GM23338 (cell line): ENCODE results near the gene RPS14. TPM values are rescaled to one million over a fixed set of nuclear protein-coding genes. Genes with fewer than 3 reads are reported as not detected.
A peak's percentile ranks its signal among the peaks of the same experiment; 100 is the strongest.

Source experiments
- ATAC-seq: fragments of 200-7000 bp; cut with Tn5 transposase; 3 replicates; pipeline ENCODE4 v1.9.1; 2020
- DNase-seq: peaks from one replicate; pipeline ENCODE4 v3.0.0-alpha.2; 2015; ENCODE audit warnings: low spot score
- H2AFZ ChIP-seq: fragments of 200-600 bp; sonication (generic); 2 replicates; pipeline ENCODE4 v1.8.0; 2016; ENCODE audit warnings: antibody characterized with exemption, mild to moderate bottlenecking, moderate library complexity
- H3F3A ChIP-seq: fragments of 200-600 bp; sonication (generic); replicated peaks from 2 replicates; pipeline ENCODE4 v1.8.0; 2017; ENCODE audit warnings: antibody characterized with exemption, mixed run types, low read depth
- H3K27ac ChIP-seq: fragments of 200-600 bp; sonication (generic); 2 replicates; pipeline ENCODE4 v1.6.1; 2016; ENCODE audit warnings: low read depth
- H3K27me3 ChIP-seq: fragments of 200-600 bp; sonication (generic); 2 replicates; pipeline ENCODE4 v1.8.0; 2016; ENCODE audit warnings: mild to moderate bottlenecking, mixed run types, moderate library complexity; ENCODE audit not compliant: insufficient read depth
- H3K36me3 ChIP-seq: fragments of 200-600 bp; sonication (generic); 2 replicates; pipeline ENCODE4 v1.8.0; 2016; ENCODE audit warnings: mild to moderate bottlenecking; ENCODE audit not compliant: insufficient read depth
- H3K4me1 ChIP-seq: fragments of 200-600 bp; sonication (generic); 2 replicates; pipeline ENCODE4 v1.8.0; 2016; ENCODE audit warnings: mild to moderate bottlenecking, moderate library complexity; ENCODE audit not compliant: insufficient read depth
- H3K4me2 ChIP-seq: fragments of 200-600 bp; sonication (generic); 2 replicates; pipeline ENCODE4 v1.7.1; 2017; ENCODE audit warnings: mixed run types
- H3K4me3 ChIP-seq: fragments of 200-600 bp; sonication (generic); 2 replicates; pipeline ENCODE4 v1.6.1; 2016; ENCODE audit warnings: mixed run types
- H3K79me2 ChIP-seq: fragments of 200-600 bp; sonication (generic); replicated peaks from 2 replicates; pipeline ENCODE4 v1.8.0; 2017; ENCODE audit warnings: mild to moderate bottlenecking; ENCODE audit not compliant: insufficient read depth
- H3K9me2 ChIP-seq: fragments of 200-600 bp; sonication (generic); 2 replicates; pipeline ENCODE4 v1.8.0; 2017; ENCODE audit not compliant: insufficient read depth
- H4K20me1 ChIP-seq: fragments of 200-600 bp; sonication (generic); replicated peaks from 2 replicates; pipeline ENCODE4 v1.8.0; 2017; ENCODE audit warnings: mild to moderate bottlenecking; ENCODE audit not compliant: insufficient read depth
- H3K27ac Mint-ChIP-seq: 2 replicates; pipeline ENCODE4 v1.8.0; 2020; ENCODE audit warnings: inconsistent platforms, mild to moderate bottlenecking, moderate library complexity, mixed read lengths
- H3K27me3 Mint-ChIP-seq: 3 replicates; pipeline ENCODE4 v1.8.0; 2022; ENCODE audit warnings: low read depth, mild to moderate bottlenecking, moderate library complexity, mixed read lengths, inconsistent platforms; ENCODE audit not compliant: insufficient read depth, poor library complexity
- H3K36me3 Mint-ChIP-seq: 3 replicates; pipeline ENCODE4 v1.8.0; 2021; ENCODE audit warnings: low read depth, mild to moderate bottlenecking, inconsistent platforms, moderate library complexity, mixed read lengths
- H3K4me1 Mint-ChIP-seq: 3 replicates; pipeline ENCODE4 v1.8.0; 2020; ENCODE audit warnings: mild to moderate bottlenecking, inconsistent platforms, mixed read lengths
- H3K4me3 Mint-ChIP-seq: 3 replicates; pipeline ENCODE4 v1.8.0; 2021; ENCODE audit warnings: moderate library complexity, mild to moderate bottlenecking, inconsistent platforms, mixed read lengths
- H3K9me3 Mint-ChIP-seq: 3 replicates; pipeline ENCODE4 v1.8.0; 2020; ENCODE audit warnings: moderate library complexity, mild to moderate bottlenecking, inconsistent platforms, mixed read lengths
- CREB1 ChIP-seq: fragments of 250-450 bp; sonication (Bioruptor Pico); IDR thresholded peaks from 2 replicates; pipeline ENCODE4 v1.5.0; 2020; ENCODE audit warnings: low read depth, mild to moderate bottlenecking, moderate library complexity
- CTCF ChIP-seq, 2 experiments: fragments of 200-600 bp in 1 of 2; sonication (generic) in 1 of 2; conservative IDR thresholded peaks; 2 replicates each; pipeline versions ENCODE4 v1.5.1 to v1.6.1; 2016 to 2017; ENCODE audit warnings: antibody characterized with exemption in 2 of 2, low read depth in 2 of 2, mild to moderate bottlenecking in 2 of 2, moderate library complexity in 1 of 2
- EZH2 ChIP-seq: fragments of 200-600 bp; sonication (generic); IDR thresholded peaks from one replicate; pipeline ENCODE4 v1.8.0; 2017; ENCODE audit warnings: antibody characterized with exemption, mild to moderate bottlenecking, low read depth; ENCODE audit not compliant: unreplicated experiment
- EZH2phosphoT487 ChIP-seq: fragments of 200-600 bp; sonication (generic); IDR thresholded peaks from one replicate; pipeline ENCODE4 v1.8.1; 2018; ENCODE audit warnings: antibody characterized with exemption; ENCODE audit not compliant: unreplicated experiment
- JUNB ChIP-seq: IDR thresholded peaks from one replicate; pipeline ENCODE4 v1.6.1; 2016; ENCODE audit warnings: antibody characterized with exemption; ENCODE audit not compliant: unreplicated experiment
- NANOG ChIP-seq: IDR thresholded peaks from 2 replicates; pipeline ENCODE4 v1.6.1; 2016; ENCODE audit warnings: antibody characterized with exemption, borderline replicate concordance
- POLR2AphosphoS5 ChIP-seq: IDR thresholded peaks from 2 replicates; pipeline ENCODE4 v1.6.1; 2016; ENCODE audit warnings: antibody characterized with exemption, low read depth
- REST ChIP-seq: IDR thresholded peaks from one replicate; pipeline ENCODE4 v1.6.1; 2018; ENCODE audit warnings: antibody characterized with exemption; ENCODE audit not compliant: unreplicated experiment
- STAT1 ChIP-seq: IDR thresholded peaks from one replicate; pipeline ENCODE4 v1.6.1; 2016; ENCODE audit warnings: antibody characterized with exemption; ENCODE audit not compliant: unreplicated experiment
- ZNF114 ChIP-seq: fragments of 250-450 bp; sonication (Bioruptor Pico); IDR thresholded peaks from 2 replicates; pipeline ENCODE4 v1.5.0; 2020; ENCODE audit warnings: mild to moderate bottlenecking, moderate library complexity
- ZNF331 ChIP-seq: fragments of 250-450 bp; sonication (Bioruptor Pico); IDR thresholded peaks from 2 replicates; pipeline ENCODE4 v1.5.0; 2020; ENCODE audit warnings: low read depth, mild to moderate bottlenecking, moderate library complexity
- ZNF462 ChIP-seq: fragments of 250-450 bp; sonication (Bioruptor Pico); IDR thresholded peaks from 2 replicates; pipeline ENCODE4 v1.5.0; 2020; ENCODE audit warnings: mild to moderate bottlenecking, moderate library complexity
- polyA plus RNA-seq: library from polyadenylated mRNA; unstranded; fragments of >200 nt; fragmentation: Nextera tagmentation; extraction: Ambion mirVana; gene quantifications from 2 replicates; pipeline ENCODE4 v1.2.1, GENCODE V29; 2016
- total RNA-seq: library from RNA; depleted of rRNA; stranded (reverse); fragments of >200 nt; shearing (Covaris generic); gene quantifications from 2 replicates; pipeline ENCODE4 v1.2.3, GENCODE V29; 2014
- TF ChIP-seq, protein P1 (sequence below): IDR thresholded peaks from 2 replicates; pipeline ENCODE4 v1.6.1; 2016; ENCODE audit warnings: antibody characterized with exemption

Gene RPS14
- total and polyA plus RNA-seq, 2 experiments from 2014 or later: 1,443 to 2,790 TPM

DNA sequence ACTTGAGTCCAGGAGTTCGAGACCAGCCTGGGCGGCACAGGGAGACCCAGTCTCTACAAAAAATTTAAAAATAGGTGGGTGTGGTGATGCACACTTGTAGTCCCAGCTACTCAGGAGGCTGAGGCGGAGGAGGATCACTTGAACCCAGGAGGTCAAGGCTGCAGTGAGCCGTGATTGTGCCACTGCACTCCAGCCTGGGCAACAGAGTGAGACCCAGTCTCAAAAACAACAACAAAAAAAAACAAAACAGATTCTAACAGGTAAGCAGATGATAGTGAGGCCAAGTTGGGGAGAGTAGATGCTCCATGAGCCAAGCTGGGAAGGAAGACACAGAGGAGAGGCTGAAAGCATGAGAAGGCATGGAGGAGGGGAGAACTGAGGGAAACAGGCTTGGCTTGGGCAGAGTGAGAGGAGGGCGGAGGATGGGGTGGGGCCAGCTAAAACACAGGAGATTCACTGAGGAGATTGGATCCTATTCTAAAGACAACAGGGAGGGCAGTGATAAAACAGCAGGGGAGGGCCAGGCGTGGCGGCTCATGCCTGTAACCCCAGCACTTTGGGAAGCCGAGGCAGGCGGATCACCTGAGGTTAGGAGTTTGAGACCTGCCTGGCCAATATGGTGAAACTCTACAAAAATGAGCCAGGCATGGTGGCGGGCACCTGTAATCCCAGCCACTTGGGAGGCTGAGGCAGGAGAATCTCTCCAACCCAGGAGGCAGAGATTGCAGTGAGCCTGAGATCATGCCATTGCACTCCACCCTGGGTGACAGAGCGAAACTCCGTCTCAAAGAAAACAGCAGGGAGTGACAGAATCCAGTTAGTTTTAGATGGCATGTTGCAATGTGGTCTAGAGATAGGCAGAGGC lies 8.4 kb downstream of the RPS14 start:
- Histone ChIP-seq H3K27ac (peak overlapping the region; percentile 96), H2AFZ (no peak overlapping the region), H3K79me2 (peaks cover 3% of the 10 kb centered on the region), H4K20me1 (peaks cover 27% of the 10 kb centered on the region), H3K4me2 (no peak overlapping the region), H3K36me3 (peaks cover 26% of the 10 kb centered on the region), H3K4me1 (peaks cover 9% of the 10 kb centered on the region), H3K9me2 (no peaks in the 10 kb centered on the region), H3F3A (peaks cover 46% of the 10 kb centered on the region), H3K4me3 (no peak overlapping the region), H3K27me3 (no peaks in the 10 kb centered on the region)
- Mint-ChIP-seq H3K4me1 (peaks cover 30% of the 10 kb centered on the region), H3K9me3 (no peaks in the 10 kb centered on the region; the same call in 2 of the 3 replicates), H3K36me3 (peaks cover 33% of the 10 kb centered on the region), H3K27me3 (peaks cover 29% of the 10 kb centered on the region), H3K27ac (peak overlapping the region; percentile 84), H3K4me3 (no peak overlapping the region; the same call in 2 of the 3 replicates)
- ATAC-seq (peak; percentile 66), DNase-seq (peak; percentile 56)
- TF ChIP-seq ZNF114 (CRISPR knock-in tag): no peak
- no peak for TF ChIP-seq ZNF331 (CRISPR knock-in tag)
- TF ChIP-seq EZH2: no peak
- TF ChIP-seq REST: no peak
- TF ChIP-seq POLR2AphosphoS5: no peak
- no peak for TF ChIP-seq CTCF (conservative IDR thresholded peaks at IDR 0.05; ENCODE audit: low read depth in 2 of 2)
- TF ChIP-seq CREB1: no peak
- TF ChIP-seq, protein P1, sequence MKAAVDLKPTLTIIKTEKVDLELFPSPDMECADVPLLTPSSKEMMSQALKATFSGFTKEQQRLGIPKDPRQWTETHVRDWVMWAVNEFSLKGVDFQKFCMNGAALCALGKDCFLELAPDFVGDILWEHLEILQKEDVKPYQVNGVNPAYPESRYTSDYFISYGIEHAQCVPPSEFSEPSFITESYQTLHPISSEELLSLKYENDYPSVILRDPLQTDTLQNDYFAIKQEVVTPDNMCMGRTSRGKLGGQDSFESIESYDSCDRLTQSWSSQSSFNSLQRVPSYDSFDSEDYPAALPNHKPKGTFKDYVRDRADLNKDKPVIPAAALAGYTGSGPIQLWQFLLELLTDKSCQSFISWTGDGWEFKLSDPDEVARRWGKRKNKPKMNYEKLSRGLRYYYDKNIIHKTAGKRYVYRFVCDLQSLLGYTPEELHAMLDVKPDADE: no peak
- TF ChIP-seq EZH2phosphoT487: no peak
- TF ChIP-seq JUNB: no peak
- TF ChIP-seq STAT1: no peak
- TF ChIP-seq NANOG: no peak
- no peak for TF ChIP-seq ZNF462 (CRISPR knock-in tag)
